AG09309 (cell line): ENCODE results near the gene HEG1.

ENCODE experiments used
- DNase-seq: peaks from one replicate; pipeline ENCODE4 v3.0.0-alpha.2; 2010; ENCODE audit warnings: low read depth
- H3K4me3 ChIP-seq: 2 replicates; pipeline ENCODE4 v1.5.1; 2011; ENCODE audit warnings: mild to moderate bottlenecking, low read depth, low read length, moderate library complexity; ENCODE audit not compliant: control insufficient read depth
- CTCF ChIP-seq: IDR thresholded peaks from 2 replicates; pipeline ENCODE4 v1.5.1; 2011; ENCODE audit warnings: mild to moderate bottlenecking, low read depth, low read length, inconsistent platforms; ENCODE audit not compliant: insufficient read depth, control insufficient read depth; ENCODE audit errors: missing control alignments

HEG1 gene

GRCh38 chr3:124952282-124952855, 103.4 kb downstream of the HEG1 start:
- no peak for TF ChIP-seq CTCF
- no peak for DNase-seq
- H3K4me3 ChIP-seq, result no peak overlapping the region

GRCh38 chr3:124951511-124952281, 104.1 kb downstream of the HEG1 start:
- H3K4me3 ChIP-seq, result no peak overlapping the region
- peak; percentile 13 for DNase-seq
- TF ChIP-seq CTCF, result no peak

- TF ChIP-seq CTCF, result no peak
- H3K4me3 ChIP-seq, result no peak overlapping the region
- DNase-seq, result no peak
Observed at GRCh38 chr3:124950026-124950425, 105.8 kb downstream of the HEG1 start.

- DNase-seq, result no peak
- no peak for TF ChIP-seq CTCF
Observed at GRCh38 chr3:124942613-124943012, 113.2 kb downstream of the HEG1 start.

GRCh38 chr3:124941771-124942170, 114.0 kb downstream of the HEG1 start:
- no peak for DNase-seq
- no peak for TF ChIP-seq CTCF
- H3K4me3 ChIP-seq, result no peak overlapping the region

More at GRCh38 chr3:124942613-124943012, 113.2 kb downstream of the HEG1 start:
- no peak overlapping the region for H3K4me3 ChIP-seq

- no peak overlapping the region for H3K4me3 ChIP-seq
- no peak for TF ChIP-seq CTCF
- no peak for DNase-seq
Observed at GRCh38 chr3:124939661-124940060, 116.1 kb downstream of the HEG1 start.

- no peak overlapping the region for H3K4me3 ChIP-seq
- no peak for TF ChIP-seq CTCF
- no peak for DNase-seq
Observed at GRCh38 chr3:124938896-124939295, 116.9 kb downstream of the HEG1 start.
